ENCODE measurements around the gene RPS6KA6. TPM values are rescaled to one million over a fixed set of nuclear protein-coding genes. Genes with fewer than 3 reads are reported as not detected.
A peak's percentile ranks its signal among the peaks of the same experiment; 100 is the strongest.

Gene RPS6KA6
- total RNA-seq (2022) (not detected in 2 replicates), Bru-seq, nascent RNA (percentile 10 among the genes with signal in this experiment), BruChase-seq, experiment 1, labeled RNA remaining after a 6-hour chase (percentile 22 among the genes with signal in this experiment), BruChase-seq, experiment 2, labeled RNA remaining after a 2-hour chase (percentile 18 among the genes with signal in this experiment)
- long read RNA-seq: 0 reads

- Mint-ChIP-seq H3K27me3 (ENCODE audit: insufficient read depth, unreplicated experiment) (no peaks in the 10 kb centered on the region), H3K36me3 (ENCODE audit: insufficient read depth, unreplicated experiment) (no peaks in the 10 kb centered on the region), H3K27ac (ENCODE audit: low read depth, unreplicated experiment) (no peak within 1 kb of the TSS), H3K4me1 (ENCODE audit: insufficient read depth, unreplicated experiment) (no peaks in the 10 kb centered on the region), H3K9me3 (ENCODE audit: unreplicated experiment) (peaks cover 11% of the 10 kb centered on the region), H3K4me3 (ENCODE audit: unreplicated experiment) (no peak within 1 kb of the TSS)
- no peak for DNase-seq (ENCODE audit: unreplicated experiment)
- no TSS peak for BruUV-seq (replicated peaks)
- ChIA-PET CTCF (no interaction called here), POLR2A (no interaction called here)
- TF ChIP-seq CTCF (IDR thresholded peaks at IDR 0.05; ENCODE audit: unreplicated experiment): no peak
- intact Hi-C loops (cut with micrococcal nuclease): no loop called here
These were observed at the start of gene RPS6KA6 for GRCh38 chrX:84187533-84188319. TSS of gene RPS6KA6 (minus strand) at chrX:84188199. CDS start at chrX:84187899, 300 bp downstream.

GRCh38 chrX:84224741-84225140 is 36.7 kb upstream of the RPS6KA6 start:
- ChIA-PET CTCF (no interaction called here), POLR2A (no interaction called here)
- no peak for DNase-seq (ENCODE audit: unreplicated experiment)
- no peak overlapping the region for H3K27ac Mint-ChIP-seq (ENCODE audit: low read depth, unreplicated experiment)
- intact Hi-C loops (cut with micrococcal nuclease): no loop called here
- H3K4me3 Mint-ChIP-seq (ENCODE audit: unreplicated experiment): no peak overlapping the region
- no peaks in the 10 kb centered on the region for H3K36me3 Mint-ChIP-seq (ENCODE audit: insufficient read depth, unreplicated experiment)
- TF ChIP-seq CTCF (IDR thresholded peaks at IDR 0.05; ENCODE audit: unreplicated experiment): no peak
- no peaks in the 10 kb centered on the region for H3K9me3 Mint-ChIP-seq (ENCODE audit: unreplicated experiment)
- peaks cover under 1% of the 10 kb centered on the region for H3K4me1 Mint-ChIP-seq (ENCODE audit: insufficient read depth, unreplicated experiment)
- no peaks in the 10 kb centered on the region for H3K27me3 Mint-ChIP-seq (ENCODE audit: insufficient read depth, unreplicated experiment)
- BruUV-seq (replicated peaks): no TSS peak

GRCh38 chrX:84223261-84223660 is 35.3 kb upstream of the RPS6KA6 start:
- no peak for DNase-seq (ENCODE audit: unreplicated experiment)
- intact Hi-C loops (cut with micrococcal nuclease): no loop called here
- ChIA-PET CTCF (no interaction called here), POLR2A (no interaction called here)
- H3K4me3 Mint-ChIP-seq (ENCODE audit: unreplicated experiment): no peak overlapping the region
- peaks cover 6% of the 10 kb centered on the region for H3K4me1 Mint-ChIP-seq (ENCODE audit: insufficient read depth, unreplicated experiment)
- H3K27ac Mint-ChIP-seq (ENCODE audit: low read depth, unreplicated experiment): no peak overlapping the region
- BruUV-seq (replicated peaks): no TSS peak
- no peaks in the 10 kb centered on the region for H3K27me3 Mint-ChIP-seq (ENCODE audit: insufficient read depth, unreplicated experiment)
- TF ChIP-seq CTCF (IDR thresholded peaks at IDR 0.05; ENCODE audit: unreplicated experiment): no peak
- H3K36me3 Mint-ChIP-seq (ENCODE audit: insufficient read depth, unreplicated experiment): no peaks in the 10 kb centered on the region
- H3K9me3 Mint-ChIP-seq (ENCODE audit: unreplicated experiment): no peaks in the 10 kb centered on the region

GRCh38 chrX:84221181-84221580 is 33.2 kb upstream of the RPS6KA6 start:
- H3K4me1 Mint-ChIP-seq (ENCODE audit: insufficient read depth, unreplicated experiment): peaks cover 6% of the 10 kb centered on the region
- TF ChIP-seq CTCF (IDR thresholded peaks at IDR 0.05; ENCODE audit: unreplicated experiment): no peak
- BruUV-seq (replicated peaks): no TSS peak
- H3K9me3 Mint-ChIP-seq (ENCODE audit: unreplicated experiment): no peaks in the 10 kb centered on the region
- no peak for DNase-seq (ENCODE audit: unreplicated experiment)
- no peak overlapping the region for H3K4me3 Mint-ChIP-seq (ENCODE audit: unreplicated experiment)
- ChIA-PET CTCF (no interaction called here), POLR2A (no interaction called here)
- H3K27ac Mint-ChIP-seq (ENCODE audit: low read depth, unreplicated experiment): no peak overlapping the region
- intact Hi-C loops (cut with micrococcal nuclease): no loop called here
- no peaks in the 10 kb centered on the region for H3K36me3 Mint-ChIP-seq (ENCODE audit: insufficient read depth, unreplicated experiment)
- H3K27me3 Mint-ChIP-seq (ENCODE audit: insufficient read depth, unreplicated experiment): no peaks in the 10 kb centered on the region
